Measurements from ENCODE around the gene PCDHB5.
"Not testable (repeated sequence)": the region's sequence is repeated elsewhere in the genome, so short reads cannot be mapped to it uniquely, and the experiment has no call there.

Gene PCDHB5

GRCh38 chr5:141135030-141135717, at the start of gene PCDHB5:
Gene PCDHB5 (plus strand): TSS chr5:141135206. CDS start chr5:141135435, 229 bp downstream.
- no peak for DNase-seq (ENCODE audit: low spot score)

GRCh38 chr5:141094481-141095262, 40.3 kb upstream of the PCDHB5 start, which contains the start of gene PCDHB2:
Gene PCDHB2 (plus strand): TSS chr5:141094615. CDS start chr5:141094791, 176 bp downstream.
- no peak for DNase-seq (ENCODE audit: low spot score)

GRCh38 chr5:141095263-141095641, 39.8 kb upstream of the PCDHB5 start:
- no peak for DNase-seq (ENCODE audit: low spot score)

- not testable (repeated sequence) for DNase-seq (ENCODE audit: low spot score)
Observed at GRCh38 chr5:141096181-141096580, 38.8 kb upstream of the PCDHB5 start.

GRCh38 chr5:141096586-141096985, 38.4 kb upstream of the PCDHB5 start:
- not testable (repeated sequence) for DNase-seq (ENCODE audit: low spot score)

- no peak for DNase-seq (ENCODE audit: low spot score)
Observed at GRCh38 chr5:141100243-141100805, 34.7 kb upstream of the PCDHB5 start, which contains the start of gene PCDHB3. Gene PCDHB3 (plus strand): TSS chr5:141100473. CDS start chr5:141100650, 177 bp downstream.

DNA sequence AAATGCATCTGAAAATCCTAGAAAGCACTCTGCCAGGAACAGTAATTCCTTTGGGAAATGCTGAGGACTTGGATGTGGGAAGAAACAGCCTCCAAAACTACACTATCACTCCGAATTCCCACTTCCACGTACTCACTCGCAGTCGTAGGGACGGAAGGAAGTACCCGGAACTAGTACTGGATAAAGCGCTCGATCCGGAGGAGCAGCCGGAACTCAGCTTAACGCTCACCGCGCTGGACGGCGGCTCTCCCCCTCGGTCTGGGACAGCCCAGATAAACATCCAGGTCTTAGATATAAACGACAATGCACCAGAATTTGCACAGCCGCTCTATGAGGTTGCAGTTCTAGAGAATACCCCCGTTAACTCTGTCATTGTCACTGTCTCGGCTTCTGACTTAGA, 33.9 kb upstream of the PCDHB5 start:
- DNase-seq (ENCODE audit: low spot score): no peak

GRCh38 chr5:141102070-141102469, 32.9 kb upstream of the PCDHB5 start:
- DNase-seq (ENCODE audit: low spot score): not testable (repeated sequence)

DNA sequence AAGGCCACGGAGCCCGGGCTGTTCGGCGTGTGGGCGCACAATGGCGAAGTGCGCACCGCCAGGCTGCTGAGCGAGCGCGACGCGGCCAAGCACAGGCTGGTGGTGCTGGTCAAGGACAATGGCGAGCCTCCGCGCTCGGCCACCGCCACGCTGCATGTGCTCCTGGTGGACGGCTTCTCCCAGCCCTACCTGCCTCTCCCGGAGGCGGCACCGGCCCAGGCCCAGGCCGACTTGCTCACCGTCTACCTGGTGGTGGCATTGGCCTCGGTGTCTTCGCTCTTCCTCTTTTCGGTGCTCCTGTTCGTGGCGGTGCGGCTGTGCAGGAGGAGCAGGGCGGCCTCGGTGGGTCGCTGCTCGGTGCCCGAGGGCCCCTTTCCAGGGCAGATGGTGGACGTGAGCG, 32.5 kb upstream of the PCDHB5 start:
- DNase-seq (ENCODE audit: low spot score): not testable (repeated sequence)

- DNase-seq (ENCODE audit: low spot score): no peak
Observed at GRCh38 chr5:141105350-141105749, 29.7 kb upstream of the PCDHB5 start.

DNA sequence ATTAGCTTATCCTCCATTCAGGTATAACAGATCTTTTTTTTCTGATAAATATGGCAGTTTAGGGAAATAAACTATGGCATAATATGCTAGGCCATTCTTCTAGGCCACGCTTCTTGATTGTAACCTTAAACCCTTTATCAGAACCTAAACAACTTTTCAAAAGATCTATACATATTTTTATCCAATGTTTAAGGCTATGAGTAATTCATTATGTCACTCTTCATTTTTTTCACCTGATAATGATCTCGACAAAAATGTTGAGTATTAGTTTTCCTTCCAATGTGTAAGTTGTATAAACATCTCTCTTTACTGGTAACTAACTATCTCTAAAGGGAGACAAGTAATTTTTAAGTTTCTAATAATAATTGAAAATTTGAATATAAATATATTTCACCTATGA, 15.8 kb upstream of the PCDHB5 start:
- DNase-seq (ENCODE audit: low spot score): no peak

- no peak for DNase-seq (ENCODE audit: low spot score)
Observed at GRCh38 chr5:141121563-141121962, 13.4 kb upstream of the PCDHB5 start, which contains the start of gene PCDHB4. Gene PCDHB4 (plus strand): TSS chr5:141121818. CDS start chr5:141121999, 181 bp downstream.

DNA sequence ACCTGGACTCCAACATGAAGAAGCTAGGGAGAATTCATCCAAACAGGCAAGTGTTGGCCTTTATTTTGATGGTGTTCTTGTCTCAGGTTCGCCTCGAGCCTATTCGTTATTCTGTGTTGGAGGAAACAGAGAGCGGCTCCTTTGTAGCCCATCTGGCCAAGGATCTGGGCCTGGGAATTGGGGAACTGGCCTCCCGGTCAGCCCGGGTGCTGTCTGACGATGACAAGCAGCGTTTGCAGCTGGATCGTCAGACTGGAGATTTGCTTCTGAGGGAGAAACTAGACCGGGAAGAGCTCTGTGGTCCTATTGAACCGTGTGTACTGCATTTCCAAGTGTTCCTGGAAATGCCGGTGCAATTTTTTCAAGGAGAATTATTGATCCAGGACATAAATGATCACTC, 13.0 kb upstream of the PCDHB5 start:
- no peak for DNase-seq (ENCODE audit: low spot score)

DNA sequence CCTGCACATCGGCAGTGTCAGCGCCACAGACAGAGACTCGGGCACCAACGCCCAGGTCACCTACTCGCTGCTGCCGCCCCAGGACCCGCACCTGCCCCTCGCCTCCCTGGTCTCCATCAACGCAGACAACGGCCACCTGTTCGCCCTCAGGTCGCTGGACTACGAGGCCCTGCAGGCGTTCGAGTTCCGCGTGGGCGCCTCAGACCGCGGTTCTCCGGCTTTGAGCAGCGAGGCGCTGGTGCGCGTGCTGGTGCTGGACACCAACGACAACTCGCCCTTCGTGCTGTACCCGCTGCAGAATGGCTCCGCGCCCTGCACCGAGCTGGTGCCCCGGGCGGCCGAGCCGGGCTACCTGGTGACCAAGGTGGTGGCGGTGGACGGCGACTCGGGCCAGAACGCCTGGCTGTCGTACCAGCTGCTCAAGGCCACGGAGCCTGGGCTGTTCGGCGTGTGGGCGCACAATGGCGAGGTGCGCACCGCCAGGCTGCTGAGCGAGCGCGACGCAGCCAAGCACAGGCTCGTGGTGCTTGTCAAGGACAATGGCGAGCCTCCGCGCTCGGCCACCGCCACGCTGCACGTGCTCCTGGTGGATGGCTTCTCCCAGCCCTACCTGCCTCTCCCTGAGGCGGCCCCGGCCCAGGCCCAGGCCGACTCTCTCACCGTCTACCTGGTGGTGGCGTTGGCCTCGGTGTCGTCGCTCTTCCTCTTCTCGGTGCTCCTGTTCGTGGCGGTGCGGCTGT, 11.4 kb upstream of the PCDHB5 start:
- not testable (repeated sequence) for DNase-seq (ENCODE audit: low spot score)

DNA sequence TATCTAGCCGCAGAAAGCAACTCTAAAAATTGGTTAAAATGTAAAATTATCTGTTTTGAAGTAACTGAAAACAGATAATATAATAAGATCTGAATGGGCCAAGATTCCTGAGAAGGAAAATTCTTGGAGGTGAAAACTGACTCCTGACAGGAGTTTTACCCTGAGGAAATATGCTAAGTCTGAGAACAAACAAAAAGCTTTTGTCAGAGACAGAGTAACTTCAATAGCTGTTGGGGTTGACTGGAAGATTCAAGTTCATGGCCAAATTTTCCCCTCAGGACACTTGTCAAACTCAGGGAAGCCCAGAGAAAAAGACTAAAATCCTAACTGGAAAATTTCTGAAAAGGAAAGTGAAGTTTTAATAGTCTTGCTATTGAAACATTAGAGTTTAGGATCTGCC, 7.7 kb upstream of the PCDHB5 start:
- no peak for DNase-seq (ENCODE audit: low spot score)

- no peak for DNase-seq (ENCODE audit: low spot score)
Observed at GRCh38 chr5:141135718-141136266, 786 bp downstream of the PCDHB5 start.

- DNase-seq (ENCODE audit: low spot score): not testable (repeated sequence)
Observed at GRCh38 chr5:141137346-141137745, 2.3 kb downstream of the PCDHB5 start.

DNA sequence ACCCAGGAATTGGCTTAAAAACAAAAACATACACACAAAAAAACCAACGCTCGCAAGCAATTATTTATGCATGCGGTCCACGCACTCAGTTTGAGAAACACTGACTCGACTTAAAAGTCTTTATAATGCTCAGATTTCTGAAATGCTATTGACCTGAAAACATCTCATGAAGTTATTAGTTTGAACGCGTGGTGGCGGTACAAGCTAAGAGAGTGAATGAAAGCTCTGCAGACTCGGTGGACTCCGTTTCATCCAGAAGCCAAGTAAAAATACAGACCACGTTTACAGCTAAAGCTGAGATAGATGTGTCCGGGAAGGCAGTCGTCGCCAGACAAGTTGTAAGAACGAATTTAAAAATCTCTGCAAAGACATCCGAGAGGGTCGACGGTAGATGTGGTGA, 14.8 kb downstream of the PCDHB5 start, which contains the start of gene PCDHB6:
PCDHB6 (plus strand) TSS at position 246 of the 400 bp plus-strand sequence. CDS start 201 bp downstream, outside the sequence.
- DNase-seq (ENCODE audit: low spot score): no peak

DNA sequence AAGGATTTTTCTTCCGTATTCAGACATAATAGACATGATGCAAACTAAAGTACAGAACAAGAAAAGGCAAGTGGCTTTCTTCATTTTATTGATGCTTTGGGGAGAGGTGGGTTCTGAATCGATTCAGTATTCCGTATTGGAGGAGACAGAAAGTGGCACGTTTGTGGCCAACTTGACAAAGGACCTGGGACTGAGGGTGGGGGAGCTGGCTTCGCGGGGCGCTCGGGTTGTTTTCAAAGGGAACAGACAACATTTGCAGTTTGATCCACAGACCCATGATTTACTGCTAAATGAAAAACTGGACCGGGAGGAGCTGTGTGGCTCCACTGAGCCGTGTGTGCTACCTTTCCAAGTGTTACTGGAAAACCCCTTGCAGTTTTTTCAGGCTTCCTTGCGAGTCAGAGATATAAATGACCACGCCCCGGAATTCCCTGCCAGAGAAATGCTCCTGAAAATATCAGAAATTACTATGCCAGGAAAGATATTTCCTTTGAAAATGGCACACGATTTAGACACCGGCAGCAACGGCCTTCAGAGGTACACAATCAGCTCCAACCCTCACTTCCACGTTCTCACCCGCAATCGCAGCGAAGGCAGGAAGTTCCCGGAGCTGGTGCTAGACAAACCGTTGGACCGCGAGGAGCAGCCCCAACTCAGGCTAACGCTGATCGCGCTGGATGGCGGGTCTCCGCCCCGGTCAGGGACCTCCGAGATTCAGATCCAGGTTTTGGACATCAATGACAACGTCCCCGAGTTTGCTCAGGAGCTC, 15.4 kb downstream of the PCDHB5 start:
- DNase-seq (ENCODE audit: low spot score): no peak

- no peak for DNase-seq (ENCODE audit: low spot score)
Observed at GRCh38 chr5:141150993-141151325, 16.0 kb downstream of the PCDHB5 start.

- DNase-seq (ENCODE audit: low spot score): not testable (repeated sequence)
Observed at GRCh38 chr5:141151632-141152031, 16.6 kb downstream of the PCDHB5 start.
